ENCODE measurements around the gene IRF1. TPM values are rescaled to one million over a fixed set of nuclear protein-coding genes. Genes with fewer than 3 reads are reported as not detected.

Gene IRF1
- total RNA-seq, 1 donor from 2014 or later, result 2.9 TPM

DNA sequence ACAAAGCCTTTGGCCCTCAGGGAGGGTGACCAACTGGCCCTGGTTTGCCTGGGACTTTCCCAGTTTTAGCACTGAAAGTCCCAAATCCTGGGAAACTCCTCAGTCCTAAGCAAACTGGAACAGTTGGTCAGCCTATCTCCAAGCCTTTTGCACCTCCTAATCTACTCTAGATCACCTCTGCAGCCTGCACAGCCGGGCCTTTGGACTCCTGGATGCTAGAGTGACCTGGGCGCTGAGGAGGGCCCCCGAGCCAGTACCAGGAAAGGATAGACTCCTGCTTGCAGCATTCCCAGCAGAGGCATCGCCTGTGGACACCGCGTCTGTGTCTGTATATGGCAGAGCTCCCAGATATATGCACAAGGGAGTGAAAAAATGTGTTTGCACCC lies 15.1 kb downstream of the IRF1 start:
- Histone ChIP-seq H3K4me3 (ENCODE audit: low read depth, low read length) (no peak overlapping the region), H3K36me3 (ENCODE audit: control insufficient read depth, insufficient read depth, low read length) (no peaks in the 10 kb centered on the region), H3K27me3 (ENCODE audit: control insufficient read depth, insufficient read depth, low read length) (no peaks in the 10 kb centered on the region)
- TF ChIP-seq CTCF (IDR thresholded peaks at IDR 0.05; ENCODE audit: insufficient read depth, low read length, severe bottlenecking), result no peak
- FAIRE-seq, result no peak
- DNase-seq (ENCODE audit: low read depth), result no peak

- no peak for DNase-seq (ENCODE audit: low read depth)
- no peak overlapping the region for H3K4me3 ChIP-seq (ENCODE audit: low read depth, low read length)
- no peak for FAIRE-seq
These were observed 15.6 kb downstream of the IRF1 start for GRCh38 chr5:132474881-132475496.

GRCh38 chr5:132474131-132474723 lies 16.3 kb downstream of the IRF1 start:
- FAIRE-seq, result no peak
- H3K36me3 ChIP-seq (ENCODE audit: control insufficient read depth, insufficient read depth, low read length), result no peaks in the 10 kb centered on the region
- H3K4me3 ChIP-seq (ENCODE audit: low read depth, low read length), result no peak overlapping the region
- DNase-seq (ENCODE audit: low read depth), result no peak
- no peaks in the 10 kb centered on the region for H3K27me3 ChIP-seq (ENCODE audit: control insufficient read depth, insufficient read depth, low read length)
- no peak for TF ChIP-seq CTCF (IDR thresholded peaks at IDR 0.05; ENCODE audit: insufficient read depth, low read length, severe bottlenecking)

More at GRCh38 chr5:132474881-132475496, 15.6 kb downstream of the IRF1 start:
- Histone ChIP-seq H3K27me3 (ENCODE audit: control insufficient read depth, insufficient read depth, low read length) (no peaks in the 10 kb centered on the region), H3K36me3 (ENCODE audit: control insufficient read depth, insufficient read depth, low read length) (no peaks in the 10 kb centered on the region)
- no peak for TF ChIP-seq CTCF (IDR thresholded peaks at IDR 0.05; ENCODE audit: insufficient read depth, low read length, severe bottlenecking)

GRCh38 chr5:132473668-132474067 lies 16.9 kb downstream of the IRF1 start:
- DNase-seq (ENCODE audit: low read depth) (no peak), FAIRE-seq (no peak)
- H3K36me3 ChIP-seq (ENCODE audit: control insufficient read depth, insufficient read depth, low read length), result no peaks in the 10 kb centered on the region
- no peak for TF ChIP-seq CTCF (IDR thresholded peaks at IDR 0.05; ENCODE audit: insufficient read depth, low read length, severe bottlenecking)
- no peak overlapping the region for H3K4me3 ChIP-seq (ENCODE audit: low read depth, low read length)
- no peaks in the 10 kb centered on the region for H3K27me3 ChIP-seq (ENCODE audit: control insufficient read depth, insufficient read depth, low read length)

DNA sequence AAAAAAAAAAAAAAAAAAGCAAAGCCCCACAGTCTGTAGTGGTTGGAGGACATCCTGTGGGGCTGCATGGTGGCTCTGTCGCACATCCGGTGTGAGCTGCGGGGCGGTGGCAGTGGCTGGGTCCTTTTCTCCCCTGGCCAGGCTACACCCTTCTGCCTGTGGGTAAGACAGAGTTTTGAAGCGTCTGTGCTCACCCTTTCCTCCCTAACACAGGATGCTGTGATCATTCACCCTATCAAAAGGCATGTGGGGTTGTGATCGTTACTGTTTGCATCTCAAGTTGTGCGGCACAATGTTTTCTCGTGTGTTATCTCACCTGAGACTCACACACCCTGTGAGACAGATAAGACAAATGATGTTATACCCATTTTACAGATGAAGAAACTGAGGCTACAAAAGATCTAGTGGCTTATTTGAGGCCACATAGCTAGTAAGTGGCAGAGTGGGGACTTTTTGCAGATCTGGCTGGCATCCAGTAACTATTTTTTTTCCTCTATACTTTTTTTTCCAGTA lies 17.5 kb downstream of the IRF1 start:
- no peak for TF ChIP-seq CTCF (IDR thresholded peaks at IDR 0.05; ENCODE audit: insufficient read depth, low read length, severe bottlenecking)
- Histone ChIP-seq H3K27me3 (ENCODE audit: control insufficient read depth, insufficient read depth, low read length) (no peaks in the 10 kb centered on the region), H3K4me3 (ENCODE audit: low read depth, low read length) (no peak overlapping the region), H3K36me3 (ENCODE audit: control insufficient read depth, insufficient read depth, low read length) (no peaks in the 10 kb centered on the region)
- DNase-seq (ENCODE audit: low read depth) (no peak), FAIRE-seq (no peak)

Data from bronchial epithelial cell (primary cell).